Heart right ventricle (tissue), 16 donors: ENCODE data around the gene ATPAF1. TPM values are rescaled to one million over a fixed set of nuclear protein-coding genes. Genes with fewer than 3 reads are reported as not detected.

Experiments
- ATAC-seq, 8 donors: fragments of 200-7000 bp; cut with Tn5 transposase; one replicate each; pipeline ENCODE4 v1.9.1; 2020; ENCODE audit warnings: mild to moderate bottlenecking in 8 of 8, moderate library complexity in 8 of 8, moderate number of reproducible peaks in 1 of 8
- DNase-seq, 2 donors: peaks; one replicate each; pipeline ENCODE4 v3.0.0-alpha.2; 2020
- H3K27ac ChIP-seq, 10 donors: fragments of 200-600 bp; sonication (generic) in 2 of 10; one replicate each; pipeline versions ENCODE4 v1.5.0 to v1.8.0; 2020 to 2022; ENCODE audit warnings: mild to moderate bottlenecking in 3 of 10
- H3K27me3 ChIP-seq, 7 donors: fragments of 200-600 bp; one replicate each; pipeline ENCODE4 v1.8.0; 2021 to 2022; ENCODE audit warnings: mild to moderate bottlenecking in 2 of 7
- H3K36me3 ChIP-seq, 9 donors: fragments of 200-600 bp; sonication (generic) in 1 of 9; one replicate each; pipeline versions ENCODE4 v1.5.0 to v1.8.0; 2020 to 2022; ENCODE audit warnings: mild to moderate bottlenecking in 2 of 9
- H3K4me1 ChIP-seq, 9 donors: fragments of 200-600 bp; sonication (generic) in 1 of 9; one replicate each; pipeline versions ENCODE4 v1.5.0 to v1.8.0; 2020 to 2022; ENCODE audit warnings: mild to moderate bottlenecking in 4 of 9
- H3K4me3 ChIP-seq, 10 donors: fragments of 200-600 bp; sonication (generic) in 2 of 10; one replicate each; pipeline versions ENCODE4 v1.5.0 to v1.8.0; 2020 to 2022; ENCODE audit warnings: mild to moderate bottlenecking in 7 of 10, moderate library complexity in 2 of 10
- H3K9me3 ChIP-seq, 11 donors: fragments of 200-600 bp in 10 of 11; sonication (generic) in 2 of 11; one replicate each; pipeline versions ENCODE4 v1.5.0 to v1.8.0; 2013 to 2022; ENCODE audit warnings: mild to moderate bottlenecking in 2 of 11, control low read depth in 1 of 11, moderate library complexity in 1 of 11
- WGBS, 2 donors: extraction: QIAGEN DNeasy Blood & Tissue Kit; methylation state at CpG; one replicate each; pipeline ENCODE4 v1.1.7; 2013; ENCODE audit warnings: inconsistent platforms in 1 of 2; 5-methylcytosine and 5-hydroxymethylcytosine counted together
- intact Hi-C, 10 donors: fragments of 100-400 bp; cut with DNase I; formaldehyde crosslinking; loops; one replicate each; pipeline versions ENCODE4 v1.11.1 to v1.14.2; 2022
- long read RNA-seq, 3 donors: library from polyadenylated mRNA; unstranded; transcript quantifications; one replicate each; pipeline ENCODE4 v2.0.0, GENCODE V29; 2020 to 2021
- polyA plus RNA-seq, 2 donors: library from polyadenylated mRNA; stranded (reverse); fragments of 200-250 nt; gene quantifications; one replicate each; pipeline ENCODE4 v1.2.3, GENCODE V29; 2013
- total RNA-seq, 10 donors: library from RNA; stranded (reverse); fragmentation: NEBNext Ultra II Directional in 3 of 10; extraction: Animal tissue kit (Norgen Biotek cat#: 25700) in 3 of 10; gene quantifications; one replicate each; pipeline versions ENCODE4 v1.2.1 to v1.2.4, GENCODE V29; 2021 to 2023
- TF ChIP-seq, protein P1 (sequence below), 9 donors: fragments of 200-600 bp; sonication (generic) in 2 of 9; IDR thresholded peaks; one replicate each; pipeline versions ENCODE4 v1.5.0 to v1.8.0; 2021 to 2022; ENCODE audit warnings: antibody characterized with exemption in 9 of 9, mild to moderate bottlenecking in 5 of 9, moderate library complexity in 1 of 9
- donor health status: Arrhythmogenic right ventricular cardiomyopathy.
- donor health status: ischemic (EF 13 %, LVEDD 7.1; RV severe dilation, severe dysfunction).
- donor health status: healthy with polysubstance abuse.
- donor health status: DM: no; HTN: yes; CAD: no.
- donor health status: DM: no; HTN: no; CAD: no.
- donor health status: ischemic (EF 25% LVEDD 6.9; RV normal size, moderate dysfunction).
- donor health status: ischemic (EF 25% LVEDD 5.7; RV mildly dilated, moderate dysfunction).
- donor health status: healthy.
- donor health status: DM: yes; HTN: yes; CAD: no.
- donor health status: Ischemic cardiomyopathy.
- donor health status: ischemic (EF 35%, LVEDD 5.7; RV mildly dilated, moderate dysfunction).
- donor health status: nonischemic (EF 11% LVEDD 7.7; RV severe dilation, severe dysfunction).
- donor health status: DM: yes; HTN: yes; CAD: no.
- donor health status: PGD.
- donor health status: ischemic (EF 29% LVEDD 5.4; RV normal size, mild dysfunction).
- donor health status: nonischemic (EF 23%, LVEDD 6.1; RV moderate dilation, normal function).

ATPAF1 gene, protein sequence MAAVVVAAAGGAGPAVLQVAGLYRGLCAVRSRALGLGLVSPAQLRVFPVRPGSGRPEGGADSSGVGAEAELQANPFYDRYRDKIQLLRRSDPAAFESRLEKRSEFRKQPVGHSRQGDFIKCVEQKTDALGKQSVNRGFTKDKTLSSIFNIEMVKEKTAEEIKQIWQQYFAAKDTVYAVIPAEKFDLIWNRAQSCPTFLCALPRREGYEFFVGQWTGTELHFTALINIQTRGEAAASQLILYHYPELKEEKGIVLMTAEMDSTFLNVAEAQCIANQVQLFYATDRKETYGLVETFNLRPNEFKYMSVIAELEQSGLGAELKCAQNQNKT
- total RNA-seq, result 100 to 1,000 TPM; 157 to 271 (median 209) TPM
- polyA plus RNA-seq, result 100 to 1,000 TPM in 1 of 2 donors, 10 to 100 TPM in 1; 80.5 to 196 TPM
- long read RNA-seq, donor 1, full-length matches to known transcripts, result 425 of 484 reads
- long read RNA-seq, donor 1, partial matches to known transcripts, result 7 of 484 reads
- long read RNA-seq, donor 1, other reads (novel, unspliced or antisense), result 52 of 484 reads
- long read RNA-seq, donor 2, full-length matches to known transcripts, result 561 of 640 reads
- long read RNA-seq, donor 2, partial matches to known transcripts, result 8 of 640 reads
- long read RNA-seq, donor 2, other reads (novel, unspliced or antisense), result 71 of 640 reads
- long read RNA-seq, donor 3, full-length matches to known transcripts, result 17 of 60 reads
- long read RNA-seq, donor 3, partial matches to known transcripts, result 16 of 60 reads
- long read RNA-seq, donor 3, other reads (novel, unspliced or antisense), result 27 of 60 reads

DNA sequence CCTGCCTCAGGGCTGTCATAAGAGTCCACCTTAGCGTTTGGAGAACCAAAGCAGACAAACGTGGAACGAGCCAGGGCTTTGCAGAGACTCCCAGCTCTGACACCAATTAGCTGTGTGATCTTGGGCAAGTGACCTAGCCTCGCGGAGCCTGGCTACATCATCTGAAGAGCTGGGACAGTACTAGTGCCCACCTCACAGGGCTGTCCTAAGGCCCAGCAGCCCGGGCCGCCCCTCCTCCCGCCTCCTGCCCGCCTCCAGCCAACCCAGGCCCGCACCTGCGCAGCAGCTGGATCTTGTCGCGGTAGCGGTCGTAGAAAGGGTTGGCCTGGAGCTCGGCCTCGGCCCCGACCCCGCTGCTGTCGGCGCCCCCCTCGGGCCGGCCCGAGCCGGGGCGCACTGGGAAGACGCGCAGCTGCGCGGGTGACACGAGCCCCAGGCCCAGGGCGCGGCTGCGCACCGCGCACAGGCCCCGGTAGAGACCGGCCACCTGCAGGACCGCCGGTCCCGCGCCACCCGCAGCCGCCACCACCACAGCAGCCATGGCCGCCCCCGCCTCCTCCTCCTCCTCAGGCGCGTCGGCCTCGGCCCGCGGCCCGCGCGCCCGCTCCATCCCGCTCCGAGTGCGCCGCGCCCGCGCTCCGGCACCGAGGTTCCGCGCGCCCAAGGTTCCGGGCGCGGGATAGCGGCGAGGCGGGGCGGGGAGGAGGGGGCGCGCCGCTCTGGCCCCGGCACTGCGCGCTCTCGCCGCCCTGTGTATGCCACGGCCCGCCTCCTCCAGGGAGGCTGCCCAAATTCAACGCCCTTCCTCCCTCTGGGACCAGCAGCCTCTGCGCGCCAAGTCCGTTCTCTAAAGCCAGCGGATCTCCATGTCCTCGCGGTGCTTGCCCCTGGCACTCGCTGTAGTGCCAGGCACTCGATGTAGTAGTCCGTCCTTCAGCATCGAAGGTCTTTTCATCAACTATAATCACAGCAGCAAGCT lies at the start of gene ATPAF1:
Gene ATPAF1, minus strand, starts transcription at position 583 of the 979 bp plus-strand sequence. Its CDS starts 42 bp downstream, at position 541.
- peaks cover 0 to 32% (median 18%) of the 10 kb centered on the region in 9 donors for H3K36me3 ChIP-seq
- peaks cover 4 to 32% (median 22%) of the 10 kb centered on the region in 9 donors for H3K4me1 ChIP-seq
- H3K27me3 ChIP-seq, result no peaks in the 10 kb centered on the region
- H3K4me3 ChIP-seq, result peak within 1 kb of the TSS; percentile 74 to 99 (median 93)
- intact Hi-C loops, result loop anchor here in 5 of 10 donors (2.0 to 10.0 kb wide), 4 partner anchors 23 to 56 kb away; partner anchors contain the start of gene MOB3C (in 3 of the 5)
- peak within 1 kb of the TSS; percentile 72 to 92 (median 87) for H3K27ac ChIP-seq
- H3K9me3 ChIP-seq, result no peaks in the 10 kb centered on the region
- 1% methylated on average over 64 to 75 of the region's 96 CpGs for WGBS, 2 donors
- DNase-seq (peak; percentile 59 to 76), ATAC-seq (peak; percentile 84 to 95 (median 89))
- TF ChIP-seq, protein P1, sequence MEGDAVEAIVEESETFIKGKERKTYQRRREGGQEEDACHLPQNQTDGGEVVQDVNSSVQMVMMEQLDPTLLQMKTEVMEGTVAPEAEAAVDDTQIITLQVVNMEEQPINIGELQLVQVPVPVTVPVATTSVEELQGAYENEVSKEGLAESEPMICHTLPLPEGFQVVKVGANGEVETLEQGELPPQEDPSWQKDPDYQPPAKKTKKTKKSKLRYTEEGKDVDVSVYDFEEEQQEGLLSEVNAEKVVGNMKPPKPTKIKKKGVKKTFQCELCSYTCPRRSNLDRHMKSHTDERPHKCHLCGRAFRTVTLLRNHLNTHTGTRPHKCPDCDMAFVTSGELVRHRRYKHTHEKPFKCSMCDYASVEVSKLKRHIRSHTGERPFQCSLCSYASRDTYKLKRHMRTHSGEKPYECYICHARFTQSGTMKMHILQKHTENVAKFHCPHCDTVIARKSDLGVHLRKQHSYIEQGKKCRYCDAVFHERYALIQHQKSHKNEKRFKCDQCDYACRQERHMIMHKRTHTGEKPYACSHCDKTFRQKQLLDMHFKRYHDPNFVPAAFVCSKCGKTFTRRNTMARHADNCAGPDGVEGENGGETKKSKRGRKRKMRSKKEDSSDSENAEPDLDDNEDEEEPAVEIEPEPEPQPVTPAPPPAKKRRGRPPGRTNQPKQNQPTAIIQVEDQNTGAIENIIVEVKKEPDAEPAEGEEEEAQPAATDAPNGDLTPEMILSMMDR (IDR thresholded peaks at IDR 0.05), result no peak

DNA sequence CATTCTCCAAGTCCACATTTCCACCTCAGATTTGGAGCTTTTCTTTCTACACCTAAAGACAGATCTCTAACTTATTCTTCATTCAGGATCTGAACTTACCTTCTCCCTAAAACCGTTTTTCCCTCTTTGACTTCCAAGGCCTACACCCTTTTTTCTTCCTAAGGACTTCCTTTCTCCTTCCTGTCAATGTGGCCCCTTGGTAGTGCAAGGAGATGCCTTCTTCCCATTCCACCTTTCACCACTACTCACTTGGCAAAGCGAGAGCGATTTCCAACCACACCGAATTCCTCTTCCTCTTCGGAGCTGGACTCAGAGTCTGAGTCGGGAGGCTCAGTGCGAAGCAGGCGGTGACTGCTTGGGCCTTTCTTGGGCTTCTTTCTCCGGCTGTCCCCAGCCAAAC lies 49.5 kb upstream of the ATPAF1 start:
- Histone ChIP-seq H3K27me3 (no peaks in the 10 kb centered on the region), H3K4me3 (peak overlapping the region in 9 of 10 donors; percentile 70 to 98 (median 85)), H3K27ac (peak overlapping the region in 4 of 10 donors; percentile 84 to 94 (median 88)), H3K4me1 (peaks cover 12 to 47% (median 32%) of the 10 kb centered on the region in 9 donors), H3K9me3 (no peaks in the 10 kb centered on the region), H3K36me3 (peaks cover 0 to 41% (median 12%) of the 10 kb centered on the region in 9 donors)
- no peak for ATAC-seq
- 54 to 62% methylated on average over 9 of the region's 9 CpGs for WGBS, 2 donors
- intact Hi-C loops, result loop anchor here in 2 of 10 donors (5.0 kb wide), 1 partner anchor 100 kb away; the partner anchor contains the start of gene MOB3C (in 2 of the 2)
- no peak for DNase-seq
- TF ChIP-seq, protein P1 (IDR thresholded peaks at IDR 0.05), result no peak

DNA sequence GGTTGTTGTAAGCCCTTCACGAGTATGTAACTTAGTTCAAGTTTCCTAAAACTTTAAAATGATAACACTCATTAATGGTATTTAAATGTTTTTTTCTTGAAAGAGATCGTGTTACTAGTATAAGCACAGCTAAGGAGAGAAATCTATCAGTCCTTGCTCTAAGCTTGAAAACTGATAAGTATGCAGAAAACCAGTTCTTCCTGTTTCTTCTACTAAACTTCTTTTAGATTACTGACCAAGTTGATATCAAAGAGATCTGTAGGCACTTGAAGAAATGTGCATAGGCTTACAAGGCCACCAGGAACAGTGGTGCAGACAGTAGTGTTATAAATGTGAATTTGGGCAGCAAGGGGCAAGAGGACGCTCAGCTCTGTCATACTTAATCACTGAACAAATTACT lies 46.8 kb upstream of the ATPAF1 start:
- intact Hi-C loops, result loop anchor here in 2 of 10 donors (5.0 kb wide), 1 partner anchor 98 kb away; the partner anchor contains the start of gene MOB3C (in 2 of the 2)
- TF ChIP-seq, protein P1 (IDR thresholded peaks at IDR 0.05), result no peak
- WGBS, 2 donors, result 88 to 90% methylated on average over 3 of the region's 3 CpGs
- H3K36me3 ChIP-seq, result peaks cover 0 to 67% (median 21%) of the 10 kb centered on the region in 9 donors
- ATAC-seq, result no peak
- no peaks in the 10 kb centered on the region for H3K9me3 ChIP-seq
- no peak overlapping the region for H3K4me3 ChIP-seq
- no peak overlapping the region for H3K27ac ChIP-seq
- no peaks in the 10 kb centered on the region for H3K27me3 ChIP-seq
- H3K4me1 ChIP-seq, result peaks cover 12 to 46% (median 32%) of the 10 kb centered on the region in 9 donors
- no peak for DNase-seq
